ENCODE data around the gene PPFIBP2.

The PPFIBP2 gene

GRCh38 chr11:7528514-7529049 is 14.8 kb downstream of the PPFIBP2 start:
- DNase-seq = no peak

- DNase-seq = no peak
Measured at GRCh38 chr11:7530013-7530640, 16.3 kb downstream of the PPFIBP2 start.

- DNase-seq = no peak
Measured at GRCh38 chr11:7531011-7531410, 17.2 kb downstream of the PPFIBP2 start.

- DNase-seq = no peak
Measured at GRCh38 chr11:7532405-7533145, 18.8 kb downstream of the PPFIBP2 start.

GRCh38 chr11:7533199-7534041 is 19.6 kb downstream of the PPFIBP2 start:
- no peak for DNase-seq

GRCh38 chr11:7534042-7534378 is 20.2 kb downstream of the PPFIBP2 start:
- DNase-seq = no peak

DNA sequence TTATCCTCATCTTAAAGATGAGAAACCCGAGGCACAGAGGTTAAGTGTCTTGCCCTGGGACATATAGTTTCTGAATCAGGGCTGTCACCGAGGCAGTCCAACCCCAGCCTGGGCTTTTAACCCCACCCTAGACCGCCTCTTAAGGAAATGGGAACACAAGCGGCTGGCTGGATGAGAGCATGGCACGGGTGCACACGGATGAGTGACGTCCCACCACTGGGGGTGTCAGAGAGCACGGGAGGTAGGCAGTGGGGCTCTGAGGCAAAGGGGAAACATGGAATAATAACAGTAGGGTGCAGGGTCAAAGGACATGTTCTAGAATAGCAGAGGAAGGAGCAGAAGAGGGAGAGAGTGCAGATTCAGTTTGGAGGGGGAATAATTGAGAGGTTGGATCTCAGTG is 22.3 kb downstream of the PPFIBP2 start:
- DNase-seq = peak; percentile 27

DNA sequence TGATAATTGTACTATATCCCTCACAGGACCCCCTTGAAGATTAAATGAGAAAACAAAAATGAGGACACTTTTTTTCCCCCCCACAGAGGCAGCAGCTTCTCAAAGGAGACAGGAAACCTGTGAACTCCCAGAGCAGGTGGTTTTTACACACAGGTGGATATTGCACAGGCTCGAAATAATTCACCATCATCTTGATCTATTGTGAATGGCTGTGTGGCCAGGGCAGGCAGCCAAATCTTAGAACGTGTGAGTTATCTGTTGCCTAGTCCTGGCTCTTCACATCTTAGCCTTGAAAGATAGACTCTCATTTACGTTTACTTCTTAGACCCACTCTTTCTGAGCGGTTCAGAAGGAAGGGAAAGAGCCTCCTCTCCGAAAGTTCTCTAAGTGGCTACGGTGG is 23.5 kb downstream of the PPFIBP2 start:
- DNase-seq = no peak

GRCh38 chr11:7538031-7538430 is 24.2 kb downstream of the PPFIBP2 start:
- peak; percentile 51 for DNase-seq

GRCh38 chr11:7538466-7539454 is 25.0 kb downstream of the PPFIBP2 start:
- DNase-seq = no peak

- no peak for DNase-seq
Measured at GRCh38 chr11:7540830-7541555, 27.2 kb downstream of the PPFIBP2 start.

DNA sequence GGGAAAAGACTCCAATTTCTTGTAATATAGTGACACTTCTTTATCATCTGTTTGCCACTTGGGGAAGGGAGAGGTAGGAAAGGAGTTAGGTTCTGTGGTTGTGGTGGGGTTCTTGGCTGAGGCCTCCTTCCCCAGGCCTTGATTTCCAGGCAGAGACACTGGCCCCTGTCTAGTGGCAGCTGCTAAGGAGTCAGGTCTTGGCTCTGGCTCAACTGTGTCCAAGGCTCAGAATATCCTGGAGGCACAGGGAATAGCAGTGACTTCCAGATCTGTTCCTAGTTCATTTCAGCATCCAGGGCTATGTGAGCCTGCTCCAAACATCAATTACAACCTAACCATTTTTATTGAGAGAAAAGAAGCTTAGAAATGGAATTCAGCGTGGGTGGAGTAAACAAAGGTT is 29.5 kb downstream of the PPFIBP2 start:
- no peak for DNase-seq

DNA sequence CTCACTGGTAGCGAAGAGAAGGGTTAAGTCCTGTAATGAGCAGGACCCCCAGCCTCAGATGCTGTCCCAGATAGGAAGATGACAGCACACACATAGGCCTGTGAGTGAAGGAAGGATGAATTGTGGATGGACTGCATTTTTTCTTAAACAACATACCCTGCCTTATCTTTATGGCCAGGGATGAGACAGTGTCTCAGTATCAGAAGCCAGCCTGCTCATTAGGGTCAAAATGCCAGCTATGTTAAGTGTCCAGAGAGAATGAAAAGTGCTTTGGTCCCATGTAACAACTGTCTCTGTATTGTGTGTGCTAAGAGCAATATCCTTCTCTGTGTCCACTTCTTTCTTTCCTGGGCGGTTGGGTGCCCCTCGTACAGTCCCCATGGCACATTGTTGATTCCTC is 30.2 kb downstream of the PPFIBP2 start:
- DNase-seq = no peak

DNA sequence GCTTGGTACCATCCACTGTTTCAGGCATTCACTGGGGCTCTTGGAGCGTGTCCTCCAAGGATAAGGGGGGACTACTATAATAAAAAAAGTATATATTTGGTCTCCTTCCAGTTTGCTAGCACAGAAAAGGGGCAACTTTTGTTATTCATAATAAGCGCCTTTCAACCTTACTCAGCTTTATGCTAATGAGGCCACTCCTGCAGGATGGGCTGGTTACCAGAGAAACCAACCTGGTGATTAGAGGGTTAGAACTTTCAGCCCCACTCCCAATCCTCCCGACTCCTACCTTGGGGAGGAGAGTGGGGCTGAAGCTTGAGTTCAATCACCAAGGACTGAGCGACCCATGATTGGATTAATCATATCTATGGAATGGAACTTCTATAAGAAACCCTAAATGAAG is 31.8 kb downstream of the PPFIBP2 start:
- DNase-seq = no peak

DNA sequence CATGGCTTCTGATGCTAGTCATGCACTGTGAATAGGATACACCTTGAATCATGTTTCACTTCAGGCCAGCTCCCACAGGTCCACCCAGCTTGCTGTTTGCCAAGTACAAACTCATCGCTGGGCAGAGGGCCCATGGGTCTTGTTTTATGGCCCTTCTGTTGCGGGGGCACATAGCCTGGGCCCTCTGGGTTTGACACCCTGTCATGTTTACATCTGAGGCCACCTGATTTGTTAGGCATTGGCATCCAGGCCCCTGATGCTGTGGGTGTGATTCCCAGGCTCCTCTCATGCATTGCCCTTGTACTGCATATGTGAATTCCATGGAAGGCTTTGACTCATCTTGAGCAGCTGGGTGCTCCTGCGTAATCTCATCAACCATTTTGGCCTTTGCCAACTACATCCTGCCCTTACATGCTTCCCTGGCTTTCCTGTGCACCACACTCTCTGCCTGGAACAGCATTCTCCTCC is 32.6 kb downstream of the PPFIBP2 start:
- no peak for DNase-seq

GRCh38 chr11:7547687-7548086 is 33.9 kb downstream of the PPFIBP2 start:
- no peak for DNase-seq

DNA sequence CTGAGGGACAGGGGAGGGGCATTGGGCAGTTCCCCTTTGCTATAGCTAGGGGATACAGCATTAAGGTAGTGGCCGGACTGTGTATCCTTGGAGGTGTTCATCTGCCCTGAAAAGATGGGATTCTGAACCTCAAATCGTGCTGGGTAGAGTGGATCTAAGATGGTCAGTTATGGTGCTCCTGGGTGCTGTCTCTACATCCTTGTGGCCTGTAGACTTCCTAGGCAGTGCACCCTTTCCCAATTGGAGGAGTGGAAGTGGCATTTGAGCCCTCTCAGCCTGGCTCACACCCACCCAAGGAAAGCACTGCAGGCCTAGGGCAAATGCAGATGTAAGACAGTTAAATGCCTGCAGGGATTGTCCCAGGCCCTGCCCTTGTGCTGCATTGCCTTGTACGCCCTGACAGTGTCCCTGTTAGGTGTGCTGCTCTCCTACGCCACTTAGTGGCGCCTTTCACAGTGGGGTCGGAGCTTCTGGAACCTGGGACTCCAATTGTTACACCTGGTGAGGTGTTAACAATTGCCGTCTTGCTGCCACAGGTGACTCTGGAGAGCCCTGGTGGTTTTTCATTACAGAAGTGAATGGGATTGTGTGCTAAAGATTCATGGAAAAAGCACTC is 35.0 kb downstream of the PPFIBP2 start:
- DNase-seq = peak; percentile 50

- no peak for DNase-seq
Measured at GRCh38 chr11:7549681-7550080, 35.9 kb downstream of the PPFIBP2 start.

- no peak for DNase-seq
Measured at GRCh38 chr11:7551571-7551970, 37.8 kb downstream of the PPFIBP2 start.

DNA sequence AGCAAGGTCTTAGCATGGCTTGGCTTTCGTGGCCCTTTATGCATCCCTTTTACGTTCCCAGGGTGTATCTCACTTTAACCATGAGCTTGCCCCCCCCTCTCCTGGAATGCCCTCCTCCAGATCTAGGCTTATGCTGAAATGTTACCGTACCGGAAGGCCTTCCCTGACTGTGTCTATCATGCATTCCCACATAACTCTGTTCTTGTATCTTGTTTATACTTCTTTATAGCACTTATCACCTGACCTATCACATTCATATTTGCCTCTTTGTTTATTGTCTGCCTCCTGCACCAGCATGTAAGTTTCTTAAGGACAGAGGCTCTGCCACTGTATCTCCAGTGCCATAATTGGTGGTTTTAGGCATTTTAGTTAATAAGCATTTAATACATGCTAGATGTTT is 38.9 kb downstream of the PPFIBP2 start:
- no peak for DNase-seq

All from CD4-positive, alpha-beta T cell treated with Interleukin-6 for 4 hours (primary cell).